ENCODE results near the gene GRK7.
A peak's percentile ranks its signal among the peaks of the same experiment; 100 is the strongest.

GRK7 gene

GRCh38 chr3:141735176-141735575, 28.0 kb upstream of the GRK7 start:
- TF ChIP-seq MYC (IDR thresholded peaks at IDR 0.05; ENCODE audit: low read depth, low read length) (no peak), CTCF (IDR thresholded peaks at IDR 0.05; ENCODE audit: low read depth, low read length) (no peak), MAX (IDR thresholded peaks at IDR 0.05; ENCODE audit: low read depth, low read length) (no peak), POLR2A (IDR thresholded peaks at IDR 0.05; ENCODE audit: extremely low read depth, insufficient read length) (no peak)
- DNase-seq (ENCODE audit: low read depth), result no peak
- H3K4me3 ChIP-seq (ENCODE audit: low read depth, low read length), result no peak overlapping the region

- no peak for TF ChIP-seq MAX (IDR thresholded peaks at IDR 0.05; ENCODE audit: low read depth, low read length)
- no peak for TF ChIP-seq POLR2A (IDR thresholded peaks at IDR 0.05; ENCODE audit: extremely low read depth, insufficient read length)
- no peak for TF ChIP-seq MYC (IDR thresholded peaks at IDR 0.05; ENCODE audit: low read depth, low read length)
- TF ChIP-seq CTCF (IDR thresholded peaks at IDR 0.05; ENCODE audit: low read depth, low read length), result no peak
- no peak overlapping the region for H3K4me3 ChIP-seq (ENCODE audit: low read depth, low read length)
- no peak for DNase-seq (ENCODE audit: low read depth)
These were observed 27.3 kb upstream of the GRK7 start for GRCh38 chr3:141735770-141736465.

- peak; percentile 78 for DNase-seq (ENCODE audit: low read depth)
- H3K4me3 ChIP-seq (ENCODE audit: low read depth, low read length), result no peak overlapping the region
- TF ChIP-seq MAX (IDR thresholded peaks at IDR 0.05; ENCODE audit: low read depth, low read length), result no peak
- no peak for TF ChIP-seq MYC (IDR thresholded peaks at IDR 0.05; ENCODE audit: low read depth, low read length)
- no peak for TF ChIP-seq CTCF (IDR thresholded peaks at IDR 0.05; ENCODE audit: low read depth, low read length)
- no peak for TF ChIP-seq POLR2A (IDR thresholded peaks at IDR 0.05; ENCODE audit: extremely low read depth, insufficient read length)
These were observed 26.1 kb upstream of the GRK7 start for GRCh38 chr3:141737093-141737492.

- peak overlapping the region; percentile 64 for H3K4me3 ChIP-seq (ENCODE audit: low read depth, low read length)
- TF ChIP-seq MYC (IDR thresholded peaks at IDR 0.05; ENCODE audit: low read depth, low read length), result no peak
- no peak for TF ChIP-seq CTCF (IDR thresholded peaks at IDR 0.05; ENCODE audit: low read depth, low read length)
- DNase-seq (ENCODE audit: low read depth), result no peak
These were observed 25.6 kb upstream of the GRK7 start for GRCh38 chr3:141737678-141738021.

GRCh38 chr3:141738022-141738890, 25.0 kb upstream of the GRK7 start, which contains the start of gene RNF7:
Gene RNF7, plus strand, starts transcription at chr3:141738298. Its CDS starts 44 bp downstream, at chr3:141738342.
- H3K4me3 ChIP-seq (ENCODE audit: low read depth, low read length), result peak within 1 kb of the TSS; percentile 87
- peak; percentile 96 for DNase-seq (ENCODE audit: low read depth)
- peak; percentile 72 for TF ChIP-seq POLR2A (IDR thresholded peaks at IDR 0.05; ENCODE audit: extremely low read depth, insufficient read length)
- peak; percentile 5; the same call in 1 of the 2 replicates for TF ChIP-seq MYC (IDR thresholded peaks at IDR 0.05; ENCODE audit: low read depth, low read length)
- TF ChIP-seq CTCF (IDR thresholded peaks at IDR 0.05; ENCODE audit: low read depth, low read length), result peak; percentile 84
- 0 out of 2 replicates have a peak, but pooled peaks have one; percentile 25 for TF ChIP-seq MAX (IDR thresholded peaks at IDR 0.05; ENCODE audit: low read depth, low read length)
